HG03060 (cell line): ENCODE data around the gene CDHR4.
"Not testable (repeated sequence)": the region's sequence is repeated elsewhere in the genome, so short reads cannot be mapped to it uniquely, and the experiment has no call there.

ENCODE experiments used
- ATAC-seq: cut with Tn5 transposase; IDR thresholded peaks from one replicate; pipeline ENCODE4 v1.9.1; 2021; ENCODE audit warnings: low read depth, moderate number of reproducible peaks; ENCODE audit not compliant: unreplicated experiment

CDHR4 gene, protein sequence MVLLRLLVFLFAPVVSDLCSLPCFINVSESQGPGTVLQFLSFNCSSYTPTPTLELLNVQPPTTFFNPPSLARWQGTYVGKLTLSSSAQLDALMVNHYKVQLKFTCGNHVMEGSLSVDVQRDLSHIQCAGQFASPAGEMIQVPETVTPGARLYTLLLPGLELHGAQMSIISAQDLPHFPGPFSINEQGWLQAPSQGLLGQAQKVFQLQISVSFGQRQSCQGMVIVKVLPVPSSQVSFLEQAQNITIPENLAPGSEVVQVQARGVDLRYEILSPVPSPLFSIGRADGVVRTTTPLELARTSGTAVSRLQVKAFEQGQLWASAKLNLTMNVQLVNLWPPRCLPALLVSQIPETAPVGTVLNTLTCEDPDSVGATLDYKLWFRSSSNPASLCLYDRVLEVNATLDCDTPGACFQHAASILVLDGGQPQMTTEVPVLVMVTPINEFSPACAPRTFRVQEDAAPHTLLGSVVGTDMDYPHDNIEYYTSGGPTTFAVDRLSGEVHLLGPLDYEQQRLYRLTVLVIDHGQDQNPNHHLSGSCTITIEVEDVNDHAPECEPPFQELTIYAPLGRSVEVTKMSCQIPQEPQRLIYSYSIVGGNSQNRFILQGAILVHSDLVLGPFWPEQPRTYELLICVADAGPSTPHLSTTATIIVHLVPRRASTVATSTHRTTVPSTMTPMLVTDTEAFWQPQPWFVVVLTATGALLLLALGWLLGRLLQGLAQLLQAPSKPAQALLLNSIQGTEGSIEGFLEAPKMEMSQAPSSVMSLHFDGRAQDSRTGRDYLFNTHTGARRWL

DNA sequence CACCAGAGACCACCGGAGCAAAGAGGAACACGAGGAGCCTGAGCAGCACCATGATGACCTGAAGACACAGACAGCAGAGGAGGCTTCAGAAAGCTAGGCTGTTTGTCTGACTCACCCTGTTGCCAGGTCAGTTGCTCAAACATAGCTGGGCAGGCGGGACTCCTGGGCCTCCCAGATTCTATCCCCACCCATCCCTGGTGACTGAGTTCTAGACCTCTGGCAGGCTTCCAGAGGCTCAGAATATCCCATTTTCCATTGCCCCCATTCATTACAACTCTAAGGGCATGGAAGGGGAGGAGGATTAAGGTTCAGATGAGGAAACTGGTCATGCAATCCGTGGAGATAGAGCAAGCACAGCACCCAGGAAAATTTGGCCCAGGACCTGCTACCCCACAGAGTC lies at the start of gene CDHR4:
TSS of gene CDHR4 (minus strand) at position 113 of the 400 bp plus-strand sequence. CDS start at position 52, 61 bp downstream.
- ATAC-seq: no peak

- ATAC-seq: no peak
Observed at GRCh38 chr3:49845694-49846093, 46.0 kb upstream of the CDHR4 start.

GRCh38 chr3:49844464-49845183 lies 45.0 kb upstream of the CDHR4 start:
- ATAC-seq: no peak

- ATAC-seq: no peak
Observed at GRCh38 chr3:49842843-49843517, 43.3 kb upstream of the CDHR4 start.

- ATAC-seq: no peak
Observed at GRCh38 chr3:49841806-49842205, 42.1 kb upstream of the CDHR4 start.

- no peak for ATAC-seq
Observed at GRCh38 chr3:49841126-49841696, 41.5 kb upstream of the CDHR4 start.

- ATAC-seq: no peak
Observed at GRCh38 chr3:49840388-49840787, 40.7 kb upstream of the CDHR4 start.

DNA sequence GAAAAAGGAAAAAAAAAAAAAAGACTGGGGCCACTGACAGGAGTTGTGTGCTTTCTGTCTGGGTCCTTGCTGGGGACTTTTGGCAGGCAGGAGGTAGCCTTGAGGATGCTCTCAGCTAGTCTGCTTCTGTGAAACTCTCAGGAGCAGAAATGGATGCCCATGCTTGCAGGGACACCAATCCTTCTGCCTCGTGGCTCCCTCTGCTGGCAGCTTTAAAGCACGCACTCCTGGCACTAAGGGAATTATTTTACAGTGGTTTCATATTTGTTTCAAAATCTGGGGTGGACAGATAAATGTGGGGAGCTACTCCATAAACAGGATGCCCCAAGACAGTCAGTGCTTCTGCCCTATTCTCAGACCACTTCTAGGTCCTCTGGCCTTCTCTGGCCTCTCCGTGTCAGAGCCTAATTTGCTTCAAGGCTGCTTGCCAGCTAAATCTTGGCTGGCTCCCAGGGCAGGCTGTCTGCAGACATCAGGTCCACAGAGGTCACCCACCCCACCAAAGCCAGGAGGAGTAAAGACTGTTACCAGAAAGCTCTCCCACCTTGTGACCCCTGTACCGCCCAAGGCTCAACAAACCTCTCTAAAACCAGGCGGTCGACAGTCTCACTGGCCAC lies 39.6 kb upstream of the CDHR4 start:
- no peak for ATAC-seq

- ATAC-seq: no peak
Observed at GRCh38 chr3:49831341-49831740, 31.7 kb upstream of the CDHR4 start.

DNA sequence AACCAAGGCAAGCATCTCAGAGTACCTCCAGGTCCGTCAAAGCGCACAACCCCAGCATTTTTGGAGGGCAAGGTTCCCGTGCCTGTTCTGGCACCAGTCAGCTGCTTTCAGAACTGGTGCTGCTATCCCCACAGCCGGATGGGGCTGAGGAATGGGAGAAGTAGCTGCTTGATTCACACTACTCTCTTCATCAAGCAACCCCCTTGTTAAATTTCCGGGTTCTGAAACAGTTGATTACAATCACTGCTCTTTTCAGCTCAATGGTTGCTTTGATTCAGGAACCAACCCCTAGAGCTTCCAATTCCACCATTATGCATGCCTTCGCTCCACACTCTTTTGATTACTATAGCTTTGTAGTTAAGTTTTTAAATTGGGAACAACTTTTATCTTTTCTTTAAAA lies 26.3 kb upstream of the CDHR4 start:
- ATAC-seq: no peak

DNA sequence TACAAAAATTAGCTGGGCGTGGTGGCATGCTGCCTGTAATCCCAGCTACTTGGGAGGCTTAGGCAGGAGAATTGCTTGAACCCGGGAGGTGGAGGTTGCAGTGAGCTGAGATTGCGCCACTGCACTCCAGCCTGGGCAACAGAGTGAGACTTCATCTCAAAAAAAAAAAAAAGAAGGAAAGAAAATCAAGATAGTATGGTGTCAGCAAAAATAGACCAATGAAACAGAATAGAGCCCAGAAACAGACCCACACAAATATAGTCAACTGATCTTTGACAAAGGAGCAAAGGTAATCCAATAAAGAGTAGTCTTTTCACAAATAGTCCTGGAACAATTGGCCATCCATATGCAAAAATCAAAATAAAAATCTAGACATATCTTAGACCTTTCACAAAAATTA lies 23.5 kb upstream of the CDHR4 start:
- ATAC-seq: not testable (repeated sequence)

GRCh38 chr3:49813497-49814174 lies 14.0 kb upstream of the CDHR4 start, which contains the start of gene UBA7:
TSS of gene UBA7 (minus strand) at chr3:49813953. CDS start at chr3:49813787, 166 bp downstream.
- no peak for ATAC-seq

- no peak for ATAC-seq
Observed at GRCh38 chr3:49812916-49813496, 13.3 kb upstream of the CDHR4 start.

- ATAC-seq: no peak
Observed at GRCh38 chr3:49807431-49808114, 7.9 kb upstream of the CDHR4 start.

GRCh38 chr3:49806850-49807249 lies 7.2 kb upstream of the CDHR4 start:
- no peak for ATAC-seq

- no peak for ATAC-seq
Observed at GRCh38 chr3:49805897-49806701, 6.4 kb upstream of the CDHR4 start.

- ATAC-seq: no peak
Observed at GRCh38 chr3:49805367-49805782, 5.7 kb upstream of the CDHR4 start.
